Sigmoid colon (tissue), 7 donors: ENCODE results near the gene WDR37. TPM values are rescaled to one million over a fixed set of nuclear protein-coding genes. Genes with fewer than 3 reads are reported as not detected.
"Not testable (repeated sequence)": the region's sequence is repeated elsewhere in the genome, so short reads cannot be mapped to it uniquely, and the experiment has no call there.

Source experiments
- DNase-seq: peaks from one replicate; pipeline ENCODE4 v3.0.0-alpha.2; 2019
- H3K27ac ChIP-seq, 4 donors: fragments of 200-600 bp; sonication (generic); one replicate each; pipeline ENCODE4 v1.5.1; 2016 to 2019; ENCODE audit warnings: mild to moderate bottlenecking in 1 of 4
- H3K27me3 ChIP-seq, 3 donors: fragments of 200-600 bp; sonication (generic); one replicate each; pipeline ENCODE4 v1.5.1; 2019; ENCODE audit warnings: mild to moderate bottlenecking in 1 of 3
- H3K36me3 ChIP-seq, 4 donors: fragments of 200-600 bp; sonication (generic); one replicate each; pipeline ENCODE4 v1.5.1; 2016 to 2019
- H3K4me1 ChIP-seq, 4 donors: fragments of 200-600 bp; sonication (generic); one replicate each; pipeline ENCODE4 v1.5.1; 2017 to 2019
- H3K4me3 ChIP-seq, 4 donors: fragments of 200-600 bp; sonication (generic); one replicate each; pipeline ENCODE4 v1.5.1; 2017 to 2019; ENCODE audit warnings: mild to moderate bottlenecking in 2 of 4, moderate library complexity in 1 of 4
- H3K9me3 ChIP-seq, 4 donors: fragments of 200-600 bp in 3 of 4; sonication (generic) in 3 of 4; one replicate each; pipeline versions ENCODE4 v1.5.1 to v1.6.1; 2013 to 2019
- EP300 ChIP-seq, 4 donors: sonication (generic); formaldehyde crosslinking; IDR thresholded peaks; one replicate each; pipeline ENCODE4 v1.6.1; 2017; ENCODE audit warnings: antibody characterized with exemption in 4 of 4
- POLR2A ChIP-seq, 2 donors: fragments of 450-650 bp; IDR thresholded peaks; one replicate each; pipeline ENCODE4 v1.6.1; 2016; ENCODE audit warnings: antibody characterized with exemption in 2 of 2, mild to moderate bottlenecking in 2 of 2, moderate library complexity in 2 of 2
- POLR2AphosphoS5 ChIP-seq, 4 donors: sonication (generic); formaldehyde crosslinking; IDR thresholded peaks; one replicate each; pipeline ENCODE4 v1.6.1; 2017; ENCODE audit warnings: antibody characterized with exemption in 4 of 4
- WGBS, 2 donors: extraction: QIAGEN DNeasy Blood & Tissue Kit; methylation state at CpG; one replicate each; pipeline ENCODE4 v1.1.7; 2013; 5-methylcytosine and 5-hydroxymethylcytosine counted together
- intact Hi-C: fragments of 100-400 bp; cut with DNase I; formaldehyde crosslinking; loops from one replicate; pipeline ENCODE4 v1.15.1; 2023
- polyA plus RNA-seq, 3 donors: library from polyadenylated mRNA; stranded (reverse); fragments of 200-250 nt; gene quantifications; one replicate each; pipeline ENCODE4 v1.2.3, GENCODE V29; 2013
- total RNA-seq, 4 donors: library from RNA; depleted of rRNA; stranded (reverse); fragments of >200 nt; gene quantifications; one replicate each; pipeline ENCODE4 v1.1.0, GENCODE V29; 2016
- TF ChIP-seq, protein P1 (sequence below), 4 experiments: fragments of 450-650 bp in 3 of 4; fragments of 200-600 bp in 1 of 4; IDR thresholded peaks; one replicate each; pipeline ENCODE4 v1.5.1; 2016 to 2019; ENCODE audit warnings: antibody characterized with exemption in 4 of 4, mild to moderate bottlenecking in 3 of 4, moderate library complexity in 2 of 4
- donor health status: healthy with polysubstance abuse.
- donor health status: Bipolar disorder and iron deficiency.
- donor health status: healthy.

WDR37 gene
- total and polyA plus RNA-seq, 7 donors: 5.4 to 25.5 (median 10.6) TPM

DNA sequence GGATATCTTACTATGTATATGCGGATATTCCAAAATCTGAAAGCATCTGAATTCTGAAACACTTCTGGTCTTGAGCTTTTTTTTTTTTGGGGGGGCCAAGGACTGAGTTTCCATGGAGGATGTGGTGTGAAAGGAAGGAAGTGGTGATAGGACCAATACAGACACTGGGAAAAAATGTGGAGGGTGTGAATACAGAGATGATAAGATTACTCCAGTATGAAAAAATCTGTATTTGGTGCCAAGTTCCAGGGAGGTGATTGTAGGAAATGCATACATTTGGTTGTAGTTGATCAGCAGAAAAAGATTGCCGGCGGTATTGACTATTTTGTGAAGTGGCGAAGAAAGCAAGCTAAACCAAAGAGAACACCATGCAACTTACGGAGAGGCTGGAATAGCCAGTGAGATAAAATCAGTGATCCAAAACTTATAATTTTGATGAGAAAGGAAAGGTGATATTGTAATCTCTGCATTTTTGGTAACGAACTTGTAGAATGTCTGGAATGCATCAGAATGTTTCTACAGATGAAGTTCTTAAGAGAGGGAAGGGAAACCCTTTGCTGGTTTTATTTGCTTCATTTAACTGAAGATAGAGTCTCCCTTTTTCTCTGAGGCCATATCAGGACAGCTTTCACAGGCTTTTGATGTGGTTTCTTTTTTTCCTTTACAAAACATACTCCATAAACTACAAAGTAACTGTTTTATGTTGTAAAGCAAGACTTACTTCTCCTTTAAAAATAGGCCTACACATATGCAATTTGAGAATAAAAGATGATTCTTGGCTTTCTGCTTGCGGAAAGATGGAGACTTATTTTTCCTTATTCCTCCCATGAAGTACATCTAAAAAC, 6.0 kb downstream of the WDR37 start:
- 86 to 96% methylated on average over 7 of the region's 7 CpGs for WGBS, 2 donors
- Histone ChIP-seq H3K4me3 (no peak overlapping the region), H3K27me3 (no peaks in the 10 kb centered on the region), H3K36me3 (peaks cover 0 to 5% (median 0%) of the 10 kb centered on the region in 4 donors), H3K4me1 (peaks cover 0 to 12% (median 7%) of the 10 kb centered on the region in 4 donors), H3K9me3 (no peaks in the 10 kb centered on the region), H3K27ac (no peak overlapping the region)
- no peak for TF ChIP-seq EP300 (IDR thresholded peaks at IDR 0.05)
- TF ChIP-seq POLR2A (IDR thresholded peaks at IDR 0.05): no peak
- no peak for DNase-seq
- intact Hi-C loops: no loop called here

DNA sequence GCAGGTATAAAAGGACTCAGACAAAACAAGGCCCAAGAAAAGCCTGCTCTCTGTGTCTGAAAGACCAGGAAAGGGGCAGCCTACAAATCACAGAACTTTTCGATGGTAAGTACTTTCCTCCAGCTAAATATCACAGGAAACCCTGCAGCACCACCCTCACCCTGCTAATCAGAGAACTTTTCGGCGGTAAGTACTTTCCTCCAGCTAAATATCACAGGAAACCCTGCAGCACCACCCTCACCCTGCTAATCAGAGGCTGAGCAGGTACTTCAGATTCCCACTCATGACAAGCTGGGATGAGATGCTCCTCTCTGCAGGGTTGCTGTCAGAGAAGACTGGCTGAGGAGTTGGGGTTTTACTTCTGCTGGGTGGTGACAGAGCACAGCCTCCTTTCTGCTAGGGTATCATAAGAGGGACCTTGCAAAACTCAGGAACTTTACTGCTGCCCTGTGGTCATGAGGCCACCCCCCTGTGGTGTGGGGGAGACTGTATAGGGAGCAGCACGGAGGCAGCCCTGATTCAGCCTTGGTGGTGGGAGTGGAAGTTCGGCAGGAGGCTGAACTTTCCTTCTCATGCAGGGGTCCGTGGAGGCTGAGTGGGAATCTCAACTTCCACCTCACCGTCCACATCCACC, 7.2 kb downstream of the WDR37 start:
- H3K4me3 ChIP-seq: no peak overlapping the region
- H3K27me3 ChIP-seq: no peaks in the 10 kb centered on the region
- H3K4me1 ChIP-seq: peaks cover 0 to under 1% (median 0%) of the 10 kb centered on the region in 4 donors
- H3K36me3 ChIP-seq: peaks cover 0 to 5% (median 0%) of the 10 kb centered on the region in 4 donors
- no peaks in the 10 kb centered on the region for H3K9me3 ChIP-seq
- no peak overlapping the region for H3K27ac ChIP-seq
- no peak for DNase-seq
- TF ChIP-seq, protein P1, sequence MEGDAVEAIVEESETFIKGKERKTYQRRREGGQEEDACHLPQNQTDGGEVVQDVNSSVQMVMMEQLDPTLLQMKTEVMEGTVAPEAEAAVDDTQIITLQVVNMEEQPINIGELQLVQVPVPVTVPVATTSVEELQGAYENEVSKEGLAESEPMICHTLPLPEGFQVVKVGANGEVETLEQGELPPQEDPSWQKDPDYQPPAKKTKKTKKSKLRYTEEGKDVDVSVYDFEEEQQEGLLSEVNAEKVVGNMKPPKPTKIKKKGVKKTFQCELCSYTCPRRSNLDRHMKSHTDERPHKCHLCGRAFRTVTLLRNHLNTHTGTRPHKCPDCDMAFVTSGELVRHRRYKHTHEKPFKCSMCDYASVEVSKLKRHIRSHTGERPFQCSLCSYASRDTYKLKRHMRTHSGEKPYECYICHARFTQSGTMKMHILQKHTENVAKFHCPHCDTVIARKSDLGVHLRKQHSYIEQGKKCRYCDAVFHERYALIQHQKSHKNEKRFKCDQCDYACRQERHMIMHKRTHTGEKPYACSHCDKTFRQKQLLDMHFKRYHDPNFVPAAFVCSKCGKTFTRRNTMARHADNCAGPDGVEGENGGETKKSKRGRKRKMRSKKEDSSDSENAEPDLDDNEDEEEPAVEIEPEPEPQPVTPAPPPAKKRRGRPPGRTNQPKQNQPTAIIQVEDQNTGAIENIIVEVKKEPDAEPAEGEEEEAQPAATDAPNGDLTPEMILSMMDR (IDR thresholded peaks at IDR 0.05): no peak
- TF ChIP-seq POLR2AphosphoS5 (IDR thresholded peaks at IDR 0.05) (no peak), EP300 (IDR thresholded peaks at IDR 0.05) (no peak), POLR2A (IDR thresholded peaks at IDR 0.05) (no peak)
- intact Hi-C loops: no loop called here
- WGBS, 2 donors: 68 to 92% methylated on average over 7 of the region's 7 CpGs

DNA sequence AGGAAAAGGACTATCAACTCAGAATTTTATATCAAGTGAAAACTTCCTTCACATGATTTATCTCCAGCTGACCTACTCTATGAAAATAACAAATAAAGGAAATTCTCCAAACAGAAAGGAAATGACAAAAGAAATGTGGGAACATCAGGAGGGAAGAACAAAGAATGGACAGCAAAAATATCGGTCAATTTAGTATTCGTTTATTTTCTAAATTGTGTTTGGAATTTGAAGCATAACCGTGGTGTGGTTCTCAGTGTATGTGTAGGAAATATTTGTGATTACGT, 8.7 kb downstream of the WDR37 start:
- DNase-seq: no peak
- H3K27ac ChIP-seq: no peak overlapping the region
- no peaks in the 10 kb centered on the region for H3K9me3 ChIP-seq
- no peak for TF ChIP-seq POLR2A (IDR thresholded peaks at IDR 0.05)
- TF ChIP-seq, protein P1 (IDR thresholded peaks at IDR 0.05): no peak
- TF ChIP-seq POLR2AphosphoS5 (IDR thresholded peaks at IDR 0.05): no peak
- no peak for TF ChIP-seq EP300 (IDR thresholded peaks at IDR 0.05)
- no peak overlapping the region for H3K4me3 ChIP-seq
- H3K36me3 ChIP-seq: peaks cover 0 to 5% (median 0%) of the 10 kb centered on the region in 4 donors
- H3K27me3 ChIP-seq: no peaks in the 10 kb centered on the region
- no peaks in the 10 kb centered on the region for H3K4me1 ChIP-seq
- intact Hi-C loops: no loop called here
- 95 to 96% methylated on average over 4 of the region's 4 CpGs for WGBS, 2 donors

DNA sequence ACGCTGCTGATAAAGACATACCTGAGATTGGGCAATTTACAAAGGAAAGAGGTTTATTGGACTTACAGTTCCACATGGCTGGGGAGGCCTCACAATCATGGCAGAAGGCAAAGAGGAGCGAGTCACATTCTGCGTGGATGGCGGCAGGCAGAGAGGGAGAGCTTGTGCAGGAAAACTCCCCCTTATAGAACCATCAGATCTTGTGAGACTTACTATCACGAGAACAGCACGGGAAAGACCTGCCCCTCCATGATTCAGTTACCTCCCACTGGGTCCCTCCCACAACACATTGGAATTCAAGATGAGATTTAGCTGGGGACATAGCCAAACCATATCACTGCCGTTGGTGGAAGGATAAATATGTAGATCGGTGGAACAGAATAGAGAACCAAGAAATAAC, 10.5 kb downstream of the WDR37 start:
- DNase-seq, H3K4me1 ChIP-seq, H3K36me3 ChIP-seq, H3K4me3 ChIP-seq, H3K27me3 ChIP-seq, intact Hi-C loops, H3K9me3 ChIP-seq, H3K27ac ChIP-seq: not testable (repeated sequence)
- 96 to 97% methylated on average over 8 of the region's 8 CpGs for WGBS, 2 donors

DNA sequence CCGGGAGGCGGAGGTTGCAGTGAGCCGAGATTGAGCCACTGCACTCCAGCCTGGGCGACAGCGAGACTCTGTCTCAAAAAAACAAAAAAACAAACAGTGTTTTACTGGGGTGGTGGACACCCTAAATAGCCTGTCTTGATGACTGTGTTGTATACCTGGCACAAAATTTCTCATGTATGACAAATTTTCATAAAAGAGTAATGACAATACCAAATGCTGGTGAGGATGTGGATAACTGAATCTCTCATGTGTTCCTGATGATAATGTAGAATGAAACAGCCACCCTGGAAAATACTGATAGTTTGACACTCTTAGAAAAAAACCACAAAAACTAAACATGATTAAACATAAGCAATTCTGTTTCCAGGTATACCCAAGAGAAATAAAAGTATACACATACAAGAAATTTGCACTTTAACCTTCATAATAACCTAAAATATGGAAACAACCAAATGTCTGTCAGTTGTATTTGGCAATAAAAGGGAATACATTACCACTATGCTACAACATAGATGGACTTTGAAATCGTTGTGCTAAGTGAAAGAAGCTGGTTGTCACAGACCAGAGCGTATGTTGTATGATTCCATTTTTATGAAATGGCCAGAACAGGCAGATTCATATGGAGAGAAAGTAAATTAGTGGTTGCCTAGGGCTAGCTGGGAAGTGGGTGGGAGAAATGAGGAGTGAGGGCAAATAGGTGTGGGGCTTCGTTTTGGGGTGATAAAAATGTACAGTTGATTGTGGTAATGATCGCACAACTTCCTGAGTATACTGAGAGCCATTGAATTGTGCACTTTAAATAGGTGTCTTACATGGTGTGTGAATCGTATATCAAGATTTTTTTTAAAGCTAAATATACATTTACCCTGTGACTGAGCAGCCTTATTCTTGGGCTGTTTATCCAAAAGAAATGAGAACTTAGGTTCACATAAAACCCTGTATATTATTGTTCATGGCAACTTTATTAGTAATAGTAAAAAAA, 12.5 kb downstream of the WDR37 start:
- no peak overlapping the region for H3K27ac ChIP-seq
- WGBS, 2 donors: 55 to 82% methylated on average over 10 of the region's 10 CpGs
- H3K36me3 ChIP-seq: peaks cover 0 to 16% (median 3%) of the 10 kb centered on the region in 4 donors
- H3K4me1 ChIP-seq: peaks cover 0 to 7% (median 3%) of the 10 kb centered on the region in 4 donors
- no peaks in the 10 kb centered on the region for H3K9me3 ChIP-seq
- intact Hi-C loops: no loop called here
- no peak overlapping the region for H3K4me3 ChIP-seq
- TF ChIP-seq POLR2A (IDR thresholded peaks at IDR 0.05): no peak
- H3K27me3 ChIP-seq: no peaks in the 10 kb centered on the region
- DNase-seq: no peak

DNA sequence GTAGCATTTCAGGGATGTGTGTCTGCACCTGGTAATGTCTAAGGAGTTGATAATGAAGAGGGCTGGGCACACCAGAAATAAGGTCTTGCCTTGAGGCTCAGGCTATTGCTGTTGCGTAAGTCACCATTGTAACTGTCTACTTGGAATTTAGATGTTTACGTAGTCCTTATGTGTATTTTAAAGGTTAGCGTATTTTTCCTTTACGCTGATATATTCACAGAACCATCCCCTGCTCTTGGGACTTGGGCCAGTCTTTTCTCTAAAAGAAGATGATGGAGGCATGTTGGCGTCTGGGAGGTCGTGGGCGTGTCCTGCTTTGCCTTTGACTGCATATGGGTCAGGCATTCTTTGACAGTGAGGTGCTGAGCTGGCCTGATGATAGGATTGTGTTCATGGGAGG, 14.7 kb downstream of the WDR37 start:
- H3K36me3 ChIP-seq: peaks cover 0 to 30% (median 10%) of the 10 kb centered on the region in 4 donors
- DNase-seq: no peak
- peaks cover 0 to 7% (median 3%) of the 10 kb centered on the region in 4 donors for H3K4me1 ChIP-seq
- H3K9me3 ChIP-seq: no peaks in the 10 kb centered on the region
- 72 to 84% methylated on average over 7 of the region's 7 CpGs for WGBS, 2 donors
- intact Hi-C loops: no loop called here
- no peak overlapping the region for H3K27ac ChIP-seq
- TF ChIP-seq, protein P1 (IDR thresholded peaks at IDR 0.05): no peak
- TF ChIP-seq POLR2A (IDR thresholded peaks at IDR 0.05) (no peak), EP300 (IDR thresholded peaks at IDR 0.05) (no peak), POLR2AphosphoS5 (IDR thresholded peaks at IDR 0.05) (no peak)
- no peak overlapping the region for H3K4me3 ChIP-seq
- no peaks in the 10 kb centered on the region for H3K27me3 ChIP-seq
